HCT116 (cell line): ENCODE data around the gene SAMD4B. TPM values are rescaled to one million over a fixed set of nuclear protein-coding genes. Genes with fewer than 3 reads are reported as not detected.

ENCODE experiments used
- ATAC-seq: fragments of 200-7000 bp; cut with Tn5 transposase; 2 replicates; pipeline ENCODE4 v1.9.1; 2020; ENCODE audit warnings: mild to moderate bottlenecking, moderate library complexity
- BruUV-seq: library from RNA; stranded (reverse); fragments of 400-500 nt; replicated peaks from 2 replicates; lab custom pipeline; 2021; lab: Mats Ljungman, UMichigan
- CTCF ChIA-PET: fragments of 300-600 bp; sonication (Branson Sonifier 250); formaldehyde crosslinking; loops from one replicate; lab custom pipeline; 2021; ENCODE audit warnings: antibody characterized with exemption; lab: Charles Lee
- POLR2A ChIA-PET: fragments of 300-600, 350-600 bp; sonication (Branson Sonifier 250); formaldehyde crosslinking; loops from one replicate; lab custom pipeline; 2021; ENCODE audit warnings: antibody characterized with exemption; lab: Charles Lee
- RAD21 ChIA-PET, 2 experiments: fragments of 300-600 bp; sonication (Branson Sonifier 250); formaldehyde crosslinking; loops; one replicate each; lab custom pipeline; 2023; ENCODE audit warnings: low total read pairs in 2 of 2; ENCODE audit not compliant: uncharacterized antibody in 2 of 2, unreplicated experiment in 2 of 2, low non-redundant PET in 1 of 2; lab: Charles Lee
- DNase-seq: peaks from one replicate; pipeline ENCODE4 v3.0.0-alpha.2; 2010; ENCODE audit warnings: low read depth, low spot score
- H2AFZ ChIP-seq: fragments of 200-600 bp; shearing (Covaris generic), sonication (generic); 2 replicates; pipeline ENCODE4 v1.6.1; 2017; ENCODE audit warnings: low read depth, mixed run types, mixed read lengths, antibody characterized with exemption, low read length; ENCODE audit not compliant: poor library complexity, severe bottlenecking
- H3K27ac ChIP-seq: 2 replicates; pipeline ENCODE4 v1.5.1; 2012; ENCODE audit warnings: low read depth, low read length
- H3K27me3 ChIP-seq: fragments of 200-600 bp; sonication (generic); 2 replicates; pipeline ENCODE4 v1.6.1; 2016; ENCODE audit warnings: mixed run types, low read length, mixed read lengths; ENCODE audit not compliant: insufficient read depth
- H3K36me3 ChIP-seq, 2 experiments: fragments of 200-500 bp in 1 of 2; fragments of 200-600 bp in 1 of 2; sonication (Bioruptor generic) in 1 of 2; sonication (generic) in 1 of 2; 2 replicates each; pipeline versions ENCODE4 v1.5.1 to v1.6.1; 2014 to 2016; ENCODE audit warnings: low read length in 2 of 2, inconsistent platforms in 1 of 2, mixed read lengths in 1 of 2, mixed run types in 1 of 2; ENCODE audit not compliant: insufficient read depth in 2 of 2, control insufficient read depth in 1 of 2
- H3K4me1 ChIP-seq, 2 experiments: fragments of 200-600 bp in 1 of 2; sonication (generic) in 1 of 2; 2 replicates each; pipeline versions ENCODE4 v1.5.1 to v1.6.1; 2012 to 2017; ENCODE audit warnings: low read length in 2 of 2, inconsistent platforms in 1 of 2, mild to moderate bottlenecking in 1 of 2, mixed read lengths in 1 of 2, mixed run types in 1 of 2, moderate library complexity in 1 of 2; ENCODE audit not compliant: insufficient read depth in 2 of 2, control insufficient read depth in 1 of 2
- H3K4me2 ChIP-seq: fragments of 200-600 bp; sonication (generic); 2 replicates; pipeline ENCODE4 v1.6.1; 2017; ENCODE audit warnings: mixed run types, low read length, mixed read lengths
- H3K4me3 ChIP-seq, 2 experiments: fragments of 200-600 bp in 1 of 2; sonication (generic) in 1 of 2; replicated peaks in 1 of 2; 2 replicates each; pipeline ENCODE4 v1.5.1; 2011 to 2016; ENCODE audit warnings: low read length in 2 of 2, control low read depth in 1 of 2, low read depth in 1 of 2, mild to moderate bottlenecking in 1 of 2, mixed read lengths in 1 of 2, mixed run types in 1 of 2
- H3K79me2 ChIP-seq: fragments of 200-600 bp; sonication (generic); 2 replicates; pipeline ENCODE4 v1.6.1; 2017; ENCODE audit warnings: mild to moderate bottlenecking, mixed run types, low read length, moderate library complexity, mixed read lengths; ENCODE audit not compliant: insufficient read depth
- H3K9ac ChIP-seq: fragments of 200-600 bp; sonication (generic); 2 replicates; pipeline ENCODE4 v1.6.1; 2016; ENCODE audit warnings: low read length, mixed read lengths
- H3K9me2 ChIP-seq: fragments of 200-600 bp; sonication (generic), shearing (Covaris generic); 2 replicates; pipeline ENCODE4 v1.6.1; 2017; ENCODE audit warnings: mixed run types, mild to moderate bottlenecking, moderate library complexity; ENCODE audit not compliant: insufficient read depth
- H3K9me3 ChIP-seq, 2 experiments: fragments of 200-500 bp in 1 of 2; fragments of 200-600 bp in 1 of 2; sonication (Bioruptor generic) in 1 of 2; sonication (generic) in 1 of 2; 2 replicates each; pipeline ENCODE4 v1.6.1; 2014 to 2017; ENCODE audit warnings: low read length in 2 of 2, mixed read lengths in 2 of 2, inconsistent platforms in 1 of 2, low read depth in 1 of 2, mild to moderate bottlenecking in 1 of 2, mixed run types in 1 of 2, moderate library complexity in 1 of 2; ENCODE audit not compliant: control insufficient read depth in 1 of 2, insufficient read depth in 1 of 2
- H4K20me1 ChIP-seq: fragments of 200-600 bp; sonication (generic), shearing (Covaris generic); 2 replicates; pipeline ENCODE4 v1.6.1; 2017; ENCODE audit warnings: mixed run types, mild to moderate bottlenecking, moderate library complexity; ENCODE audit not compliant: insufficient read depth
- CBX3 ChIP-seq: IDR thresholded peaks from 2 replicates; pipeline ENCODE4 v1.6.1; 2012; ENCODE audit warnings: low read depth
- CEBPB ChIP-seq: IDR thresholded peaks from 2 replicates; pipeline ENCODE4 v1.6.1; 2012; ENCODE audit warnings: low read depth
- EGR1 ChIP-seq: IDR thresholded peaks from 2 replicates; pipeline ENCODE4 v1.6.1; 2012; ENCODE audit warnings: low read depth
- EZH2 ChIP-seq: fragments of 200-600 bp; sonication (generic); IDR thresholded peaks from 2 replicates; pipeline ENCODE4 v1.6.1; 2017; ENCODE audit warnings: antibody characterized with exemption, mixed run types
- FOSL1 ChIP-seq: IDR thresholded peaks from 2 replicates; pipeline ENCODE4 v1.6.1; 2012; ENCODE audit warnings: low read depth
- JUND ChIP-seq: IDR thresholded peaks from 2 replicates; pipeline ENCODE4 v1.6.1; 2012
- RAD21 ChIP-seq: IDR thresholded peaks from 2 replicates; pipeline ENCODE4 v1.6.1; 2012; ENCODE audit warnings: low read depth, mild to moderate bottlenecking
- SIN3A ChIP-seq: IDR thresholded peaks from 2 replicates; pipeline ENCODE4 v1.6.1; 2012; ENCODE audit warnings: low read depth
- SP1 ChIP-seq: IDR thresholded peaks from 2 replicates; pipeline ENCODE4 v1.6.1; 2012; ENCODE audit warnings: low read depth
- SRF ChIP-seq: IDR thresholded peaks from 2 replicates; pipeline ENCODE4 v1.6.1; 2012; ENCODE audit warnings: low read depth
- TCF7L2 ChIP-seq: IDR thresholded peaks from 2 replicates; pipeline ENCODE4 v1.7.0; 2011; ENCODE audit warnings: borderline replicate concordance, inconsistent platforms; ENCODE audit not compliant: insufficient read depth, insufficient read length; ENCODE audit errors: extremely low read depth
- YY1 ChIP-seq: IDR thresholded peaks from 2 replicates; pipeline ENCODE4 v1.6.1; 2011; ENCODE audit warnings: low read length, low read depth, moderate library complexity, mild to moderate bottlenecking; ENCODE audit not compliant: insufficient replicate concordance; ENCODE audit errors: extremely low read depth
- ZFX ChIP-seq: fragments of 450-650 bp; IDR thresholded peaks from 2 replicates; pipeline ENCODE4 v1.6.1; 2017
- ZNF274 ChIP-seq: fragments of 200-500 bp; sonication (Bioruptor generic); IDR thresholded peaks from 2 replicates; pipeline ENCODE4 v1.6.1; 2014; ENCODE audit warnings: mild to moderate bottlenecking, low read depth, low read length, inconsistent platforms
- intact Hi-C: fragments of 100-400 bp; cut with micrococcal nuclease; formaldehyde crosslinking; loops from 2 replicates; pipeline ENCODE4 v1.10.0; 2022
- total RNA-seq: library from RNA; stranded (reverse); gene quantifications from one replicate; pipeline ENCODE4 v1.2.1, GENCODE V29; 2021; ENCODE audit not compliant: unreplicated experiment
- TF ChIP-seq, protein P1 (sequence below), 3 experiments: fragments of 200-600 bp in 1 of 3; sonication (generic) in 1 of 3; IDR thresholded peaks in 2 of 3; conservative IDR thresholded peaks in 1 of 3; 2 replicates each; pipeline ENCODE4 v1.5.1; 2012 to 2017; ENCODE audit warnings: low read depth in 2 of 3, low read length in 2 of 3, antibody characterized with exemption in 1 of 3, borderline replicate concordance in 1 of 3, control low read depth in 1 of 3, mild to moderate bottlenecking in 1 of 3, mixed read lengths in 1 of 3, mixed run types in 1 of 3, moderate library complexity in 1 of 3; ENCODE audit not compliant: insufficient read depth in 1 of 3
- TF ChIP-seq, protein P2 (sequence below): IDR thresholded peaks from 2 replicates; pipeline ENCODE4 v1.6.1; 2012
- TF ChIP-seq, protein P3 (sequence below): IDR thresholded peaks from 2 replicates; pipeline ENCODE4 v1.6.1; 2012; ENCODE audit warnings: low read depth

Gene SAMD4B
- total RNA-seq, 1 experiment from 2014 or later = 127 TPM

DNA sequence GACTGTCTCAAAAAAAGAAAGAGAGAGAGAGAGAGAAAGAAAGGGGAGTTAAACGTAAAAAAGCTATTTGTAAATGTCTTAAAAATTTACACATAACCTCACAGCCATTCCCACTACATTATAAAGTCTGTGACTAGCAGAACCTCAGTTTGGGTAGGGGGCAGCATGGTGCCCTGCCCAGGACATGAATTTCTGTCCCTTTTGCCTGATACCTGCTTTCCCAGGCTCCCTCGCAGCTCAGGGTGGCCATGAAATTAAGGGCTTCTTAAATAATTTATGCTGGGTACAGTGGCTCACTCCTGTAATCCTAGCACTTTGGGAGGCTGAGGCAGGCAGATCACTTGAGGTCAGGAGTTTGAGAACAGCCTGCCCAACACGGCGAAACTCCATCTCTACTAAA is 41.2 kb upstream of the SAMD4B start:
- DNase-seq = no peak
- no peaks in the 10 kb centered on the region for H3K36me3 ChIP-seq
- intact Hi-C loops = no loop called here
- no peaks in the 10 kb centered on the region for H3K27me3 ChIP-seq
- H3K4me3 ChIP-seq = no peak overlapping the region
- POLR2A ChIA-PET = interaction anchor here (0.7 kb wide), 1 partner anchor 9 kb away, joined by 3 read pairs; no protein-coding TSS in a partner anchor
- H2AFZ ChIP-seq = no peak overlapping the region
- CTCF ChIA-PET = no interaction called here
- TF ChIP-seq FOSL1 (no peak), JUND (no peak), EGR1 (no peak), SP1 (no peak), ZNF274 (no peak), TCF7L2 (no peak), EZH2 (no peak)
- TF ChIP-seq, all 23 proteins: peak for 0
- ATAC-seq = no peak
- RAD21 ChIA-PET = no interaction called here
- Histone ChIP-seq H3K9me3 (no peaks in the 10 kb centered on the region), H3K4me1 (peaks cover 9 to 10% of the 10 kb centered on the region in 2 experiments), H3K9ac (no peak overlapping the region), H3K27ac (no peak overlapping the region), H3K9me2 (no peaks in the 10 kb centered on the region), H3K79me2 (no peaks in the 10 kb centered on the region), H4K20me1 (no peaks in the 10 kb centered on the region), H3K4me2 (no peak overlapping the region)
- BruUV-seq = no TSS peak

DNA sequence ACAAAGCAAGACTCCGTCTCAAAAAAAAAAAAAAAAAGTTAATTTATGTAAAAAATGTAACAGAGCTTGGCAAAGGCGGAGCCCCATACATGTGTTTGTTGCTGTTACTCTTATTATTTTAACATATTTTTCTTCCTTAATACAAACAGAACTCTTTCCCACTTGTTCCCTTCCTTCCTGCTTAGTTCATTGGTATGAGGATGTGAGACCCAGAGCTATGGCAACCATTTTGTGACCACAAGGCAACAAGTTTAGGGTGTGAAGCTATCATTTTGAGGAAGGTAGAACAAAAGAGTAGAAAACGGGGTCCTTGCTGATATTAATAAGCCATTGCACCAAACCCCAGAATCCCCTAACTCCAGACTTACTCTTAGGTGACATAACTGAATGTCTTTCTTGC is 40.7 kb upstream of the SAMD4B start:
- no peaks in the 10 kb centered on the region for H3K9me2 ChIP-seq
- POLR2A ChIA-PET = no interaction called here
- intact Hi-C loops = no loop called here
- peaks cover 9 to 10% of the 10 kb centered on the region in 2 experiments for H3K4me1 ChIP-seq
- no peak overlapping the region for H3K9ac ChIP-seq
- no peak overlapping the region for H2AFZ ChIP-seq
- DNase-seq (no peak), ATAC-seq (no peak)
- no peak overlapping the region for H3K4me3 ChIP-seq
- no peaks in the 10 kb centered on the region for H3K27me3 ChIP-seq
- TF ChIP-seq FOSL1 (no peak), ZFX (no peak), SP1 (no peak), EZH2 (no peak), CEBPB (no peak), YY1 (no peak), SRF (no peak), SIN3A (no peak), CBX3 (no peak), TCF7L2 (no peak), RAD21 (no peak)
- TF ChIP-seq, protein P1, sequence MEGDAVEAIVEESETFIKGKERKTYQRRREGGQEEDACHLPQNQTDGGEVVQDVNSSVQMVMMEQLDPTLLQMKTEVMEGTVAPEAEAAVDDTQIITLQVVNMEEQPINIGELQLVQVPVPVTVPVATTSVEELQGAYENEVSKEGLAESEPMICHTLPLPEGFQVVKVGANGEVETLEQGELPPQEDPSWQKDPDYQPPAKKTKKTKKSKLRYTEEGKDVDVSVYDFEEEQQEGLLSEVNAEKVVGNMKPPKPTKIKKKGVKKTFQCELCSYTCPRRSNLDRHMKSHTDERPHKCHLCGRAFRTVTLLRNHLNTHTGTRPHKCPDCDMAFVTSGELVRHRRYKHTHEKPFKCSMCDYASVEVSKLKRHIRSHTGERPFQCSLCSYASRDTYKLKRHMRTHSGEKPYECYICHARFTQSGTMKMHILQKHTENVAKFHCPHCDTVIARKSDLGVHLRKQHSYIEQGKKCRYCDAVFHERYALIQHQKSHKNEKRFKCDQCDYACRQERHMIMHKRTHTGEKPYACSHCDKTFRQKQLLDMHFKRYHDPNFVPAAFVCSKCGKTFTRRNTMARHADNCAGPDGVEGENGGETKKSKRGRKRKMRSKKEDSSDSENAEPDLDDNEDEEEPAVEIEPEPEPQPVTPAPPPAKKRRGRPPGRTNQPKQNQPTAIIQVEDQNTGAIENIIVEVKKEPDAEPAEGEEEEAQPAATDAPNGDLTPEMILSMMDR (IDR thresholded peaks at IDR 0.05 in 2 of 3, conservative IDR thresholded peaks at IDR 0.05 in 1 of 3; ENCODE audit: borderline replicate concordance in 1 of 3, insufficient read depth in 1 of 3, low read depth in 2 of 3, low read length in 2 of 3) = no peak
- TF ChIP-seq, protein P2, sequence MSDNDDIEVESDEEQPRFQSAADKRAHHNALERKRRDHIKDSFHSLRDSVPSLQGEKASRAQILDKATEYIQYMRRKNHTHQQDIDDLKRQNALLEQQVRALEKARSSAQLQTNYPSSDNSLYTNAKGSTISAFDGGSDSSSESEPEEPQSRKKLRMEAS = no peak
- TF ChIP-seq, protein P3, sequence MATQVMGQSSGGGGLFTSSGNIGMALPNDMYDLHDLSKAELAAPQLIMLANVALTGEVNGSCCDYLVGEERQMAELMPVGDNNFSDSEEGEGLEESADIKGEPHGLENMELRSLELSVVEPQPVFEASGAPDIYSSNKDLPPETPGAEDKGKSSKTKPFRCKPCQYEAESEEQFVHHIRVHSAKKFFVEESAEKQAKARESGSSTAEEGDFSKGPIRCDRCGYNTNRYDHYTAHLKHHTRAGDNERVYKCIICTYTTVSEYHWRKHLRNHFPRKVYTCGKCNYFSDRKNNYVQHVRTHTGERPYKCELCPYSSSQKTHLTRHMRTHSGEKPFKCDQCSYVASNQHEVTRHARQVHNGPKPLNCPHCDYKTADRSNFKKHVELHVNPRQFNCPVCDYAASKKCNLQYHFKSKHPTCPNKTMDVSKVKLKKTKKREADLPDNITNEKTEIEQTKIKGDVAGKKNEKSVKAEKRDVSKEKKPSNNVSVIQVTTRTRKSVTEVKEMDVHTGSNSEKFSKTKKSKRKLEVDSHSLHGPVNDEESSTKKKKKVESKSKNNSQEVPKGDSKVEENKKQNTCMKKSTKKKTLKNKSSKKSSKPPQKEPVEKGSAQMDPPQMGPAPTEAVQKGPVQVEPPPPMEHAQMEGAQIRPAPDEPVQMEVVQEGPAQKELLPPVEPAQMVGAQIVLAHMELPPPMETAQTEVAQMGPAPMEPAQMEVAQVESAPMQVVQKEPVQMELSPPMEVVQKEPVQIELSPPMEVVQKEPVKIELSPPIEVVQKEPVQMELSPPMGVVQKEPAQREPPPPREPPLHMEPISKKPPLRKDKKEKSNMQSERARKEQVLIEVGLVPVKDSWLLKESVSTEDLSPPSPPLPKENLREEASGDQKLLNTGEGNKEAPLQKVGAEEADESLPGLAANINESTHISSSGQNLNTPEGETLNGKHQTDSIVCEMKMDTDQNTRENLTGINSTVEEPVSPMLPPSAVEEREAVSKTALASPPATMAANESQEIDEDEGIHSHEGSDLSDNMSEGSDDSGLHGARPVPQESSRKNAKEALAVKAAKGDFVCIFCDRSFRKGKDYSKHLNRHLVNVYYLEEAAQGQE = no peak
- H3K4me2 ChIP-seq = no peak overlapping the region
- no peaks in the 10 kb centered on the region for H4K20me1 ChIP-seq
- H3K9me3 ChIP-seq = no peaks in the 10 kb centered on the region
- RAD21 ChIA-PET = no interaction called here
- no peaks in the 10 kb centered on the region for H3K36me3 ChIP-seq
- no TSS peak for BruUV-seq
- CTCF ChIA-PET = no interaction called here
- no peak overlapping the region for H3K27ac ChIP-seq
- H3K79me2 ChIP-seq = no peaks in the 10 kb centered on the region
